Neutrophil (primary cell): ENCODE measurements around the gene UBTFL1.

Experiments used
- H3K27ac ChIP-seq: fragments of 200-600 bp; sonication (generic); 2 replicates; pipeline ENCODE4 v1.5.1; 2016; ENCODE audit warnings: mild to moderate bottlenecking, moderate library complexity
- H3K27me3 ChIP-seq: fragments of 200-600 bp; sonication (generic); 2 replicates; pipeline ENCODE4 v1.6.0; 2016; ENCODE audit warnings: mild to moderate bottlenecking
- H3K36me3 ChIP-seq: fragments of 200-600 bp; sonication (generic); 2 replicates; pipeline ENCODE4 v1.5.1; 2017
- H3K4me1 ChIP-seq, 2 experiments: fragments of 200-600 bp in 1 of 2; sonication (generic) in 1 of 2; 1 replicate in 1 of 2; 2 replicates in 1 of 2; pipeline versions ENCODE4 v1.5.1 to v1.6.1; 2013 to 2016; ENCODE audit warnings: low read depth in 1 of 2, low read length in 1 of 2, mild to moderate bottlenecking in 1 of 2, moderate library complexity in 1 of 2; ENCODE audit not compliant: control insufficient read depth in 1 of 2, insufficient read depth in 1 of 2
- H3K4me3 ChIP-seq, 2 experiments: fragments of 200-600 bp in 1 of 2; sonication (generic) in 1 of 2; 1 replicate in 1 of 2; 2 replicates in 1 of 2; pipeline ENCODE4 v1.5.1; 2013 to 2016; ENCODE audit warnings: low read depth in 1 of 2, low read length in 1 of 2, mild to moderate bottlenecking in 1 of 2, moderate library complexity in 1 of 2
- H3K9me3 ChIP-seq: fragments of 200-600 bp; sonication (generic); 2 replicates; pipeline ENCODE4 v1.5.1; 2016
- TF ChIP-seq, protein P1 (sequence below): fragments of 200-600 bp; sonication (generic); IDR thresholded peaks from 2 replicates; pipeline ENCODE4 v1.5.1; 2016; ENCODE audit warnings: antibody characterized with exemption

The UBTFL1 gene

DNA sequence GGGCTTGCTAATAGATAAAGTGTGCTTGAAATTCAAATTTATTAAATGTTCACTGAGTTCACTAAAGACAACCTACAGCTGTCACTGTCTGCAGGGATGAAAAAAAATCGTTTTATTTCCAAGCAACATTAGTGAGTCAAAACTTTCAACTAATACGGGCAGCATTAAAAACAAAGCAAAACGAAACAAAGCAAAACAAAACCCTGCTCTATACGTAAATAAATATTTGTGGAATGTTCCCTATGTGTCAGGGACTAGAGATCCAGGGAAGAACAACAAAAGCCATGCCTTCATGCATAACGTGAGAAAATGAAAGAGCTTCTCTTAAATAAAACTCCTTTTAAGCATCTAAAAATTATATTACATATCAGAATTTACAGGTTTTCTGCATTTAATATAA lies 49.3 kb downstream of the UBTFL1 start:
- H3K27ac ChIP-seq = no peak overlapping the region
- no peaks in the 10 kb centered on the region for H3K36me3 ChIP-seq
- H3K4me3 ChIP-seq = no peak overlapping the region
- TF ChIP-seq, protein P1, sequence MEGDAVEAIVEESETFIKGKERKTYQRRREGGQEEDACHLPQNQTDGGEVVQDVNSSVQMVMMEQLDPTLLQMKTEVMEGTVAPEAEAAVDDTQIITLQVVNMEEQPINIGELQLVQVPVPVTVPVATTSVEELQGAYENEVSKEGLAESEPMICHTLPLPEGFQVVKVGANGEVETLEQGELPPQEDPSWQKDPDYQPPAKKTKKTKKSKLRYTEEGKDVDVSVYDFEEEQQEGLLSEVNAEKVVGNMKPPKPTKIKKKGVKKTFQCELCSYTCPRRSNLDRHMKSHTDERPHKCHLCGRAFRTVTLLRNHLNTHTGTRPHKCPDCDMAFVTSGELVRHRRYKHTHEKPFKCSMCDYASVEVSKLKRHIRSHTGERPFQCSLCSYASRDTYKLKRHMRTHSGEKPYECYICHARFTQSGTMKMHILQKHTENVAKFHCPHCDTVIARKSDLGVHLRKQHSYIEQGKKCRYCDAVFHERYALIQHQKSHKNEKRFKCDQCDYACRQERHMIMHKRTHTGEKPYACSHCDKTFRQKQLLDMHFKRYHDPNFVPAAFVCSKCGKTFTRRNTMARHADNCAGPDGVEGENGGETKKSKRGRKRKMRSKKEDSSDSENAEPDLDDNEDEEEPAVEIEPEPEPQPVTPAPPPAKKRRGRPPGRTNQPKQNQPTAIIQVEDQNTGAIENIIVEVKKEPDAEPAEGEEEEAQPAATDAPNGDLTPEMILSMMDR = no peak
- peaks cover 42% of the 10 kb centered on the region for H3K27me3 ChIP-seq
- no peaks in the 10 kb centered on the region for H3K9me3 ChIP-seq
- no peaks in the 10 kb centered on the region for H3K4me1 ChIP-seq
